Measurements from ENCODE around the gene COG4.

The COG4 gene

GRCh38 chr16:70565053-70565452, 41.7 kb upstream of the COG4 start:
- H3K27ac ChIP-seq: no peak overlapping the region
- no peak for TF ChIP-seq CTCF (conservative IDR thresholded peaks at IDR 0.05)

- no peak for TF ChIP-seq CTCF (conservative IDR thresholded peaks at IDR 0.05)
- no peak overlapping the region for H3K27ac ChIP-seq
These were observed 40.3 kb upstream of the COG4 start for GRCh38 chr16:70563636-70564035.

- TF ChIP-seq CTCF (conservative IDR thresholded peaks at IDR 0.05): no peak
- no peak overlapping the region for H3K27ac ChIP-seq
These were observed 38.3 kb upstream of the COG4 start for GRCh38 chr16:70561623-70562022.

GRCh38 chr16:70556063-70556462, 32.7 kb upstream of the COG4 start:
- no peak for TF ChIP-seq CTCF (conservative IDR thresholded peaks at IDR 0.05)
- H3K27ac ChIP-seq: no peak overlapping the region

GRCh38 chr16:70553645-70554044, 30.3 kb upstream of the COG4 start:
- TF ChIP-seq CTCF (conservative IDR thresholded peaks at IDR 0.05): no peak

GRCh38 chr16:70552675-70553074, 29.3 kb upstream of the COG4 start:
- no peak overlapping the region for H3K27ac ChIP-seq
- TF ChIP-seq CTCF (conservative IDR thresholded peaks at IDR 0.05): no peak

More at GRCh38 chr16:70553645-70554044, 30.3 kb upstream of the COG4 start:
- H3K27ac ChIP-seq: no peak overlapping the region

- no peak for TF ChIP-seq CTCF (conservative IDR thresholded peaks at IDR 0.05)
- H3K27ac ChIP-seq: no peak overlapping the region
These were observed 28.4 kb upstream of the COG4 start for GRCh38 chr16:70551788-70552187.

GRCh38 chr16:70550082-70550481, 26.7 kb upstream of the COG4 start:
- no peak overlapping the region for H3K27ac ChIP-seq
- TF ChIP-seq CTCF (conservative IDR thresholded peaks at IDR 0.05): no peak

Data from VCaP (cell line).